HG02798 (cell line): ENCODE measurements around the gene STX1B.

Source experiments
- ATAC-seq: cut with Tn5 transposase; IDR thresholded peaks from one replicate; pipeline ENCODE4 v1.9.1; 2021; ENCODE audit warnings: mild to moderate bottlenecking; ENCODE audit not compliant: unreplicated experiment, poor library complexity

STX1B gene

GRCh38 chr16:30997725-30998711 is 12.4 kb downstream of the STX1B start:
- no peak for ATAC-seq

GRCh38 chr16:30996985-30997724 is 13.3 kb downstream of the STX1B start:
- peak; percentile 81 for ATAC-seq

- ATAC-seq = peak; percentile 18
Measured at GRCh38 chr16:30996324-30996984, 14.0 kb downstream of the STX1B start.

- no peak for ATAC-seq
Measured at GRCh38 chr16:30995927-30996323, 14.5 kb downstream of the STX1B start.

GRCh38 chr16:30992931-30993816 is 17.3 kb downstream of the STX1B start:
- ATAC-seq = no peak

- ATAC-seq = no peak
Measured at GRCh38 chr16:30992276-30992780, 18.1 kb downstream of the STX1B start.

GRCh38 chr16:30991052-30991451 is 19.4 kb downstream of the STX1B start:
- no peak for ATAC-seq

- ATAC-seq = no peak
Measured at GRCh38 chr16:30990105-30990504, 20.3 kb downstream of the STX1B start.

- no peak for ATAC-seq
Measured at GRCh38 chr16:30989469-30990047, 20.9 kb downstream of the STX1B start.

GRCh38 chr16:30987581-30988190 is 22.8 kb downstream of the STX1B start:
- no peak for ATAC-seq

- no peak for ATAC-seq
Measured at GRCh38 chr16:30986129-30986991, 24.1 kb downstream of the STX1B start.

- no peak for ATAC-seq
Measured at GRCh38 chr16:30985401-30986128, 24.9 kb downstream of the STX1B start.

- ATAC-seq = peak; percentile 58
Measured at GRCh38 chr16:30984669-30985400, 25.6 kb downstream of the STX1B start, which contains the start of gene HSD3B7. HSD3B7 (plus strand) TSS chr16:30985207; CDS start chr16:30985659, 452 bp downstream.

- no peak for ATAC-seq
Measured at GRCh38 chr16:30983898-30984610, 26.4 kb downstream of the STX1B start.

GRCh38 chr16:30983289-30983889 is 27.0 kb downstream of the STX1B start:
- no peak for ATAC-seq
